HG02763 (cell line): Measurements from ENCODE around the gene RAB24.
A peak's percentile ranks its signal among the peaks of the same experiment; 100 is the strongest.
"Not testable (repeated sequence)": the region's sequence is repeated elsewhere in the genome, so short reads cannot be mapped to it uniquely, and the experiment has no call there.

Experiments used
- ATAC-seq: cut with Tn5 transposase; IDR thresholded peaks from one replicate; pipeline ENCODE4 v1.9.1; 2021; ENCODE audit warnings: mild to moderate bottlenecking, moderate library complexity; ENCODE audit not compliant: unreplicated experiment

Gene RAB24

GRCh38 chr5:177311723-177312648 lies 8.5 kb upstream of the RAB24 start, which contains the start of gene MXD3:
TSS of gene MXD3 (minus strand) at chr5:177311898. CDS start at chr5:177311830, 68 bp downstream.
- peak; percentile 76 for ATAC-seq

DNA sequence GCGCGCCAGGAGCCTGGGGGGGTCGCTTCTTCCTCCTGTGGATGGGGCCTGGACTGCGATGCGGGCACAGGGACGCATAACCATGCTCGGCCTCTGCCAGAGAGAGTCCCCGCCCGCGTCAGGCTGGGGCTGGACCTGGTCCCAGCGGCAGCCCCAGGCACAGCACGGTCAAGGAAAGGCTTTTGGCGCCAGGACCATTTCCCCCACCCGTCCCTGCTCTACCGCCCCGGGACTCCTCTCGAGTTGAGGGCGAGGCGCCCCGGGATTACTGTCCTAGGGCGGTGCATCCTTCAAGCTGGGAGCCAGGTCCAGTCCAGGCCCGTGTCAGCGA lies 7.8 kb upstream of the RAB24 start:
- ATAC-seq, result peak; percentile 1

GRCh38 chr5:177310757-177311391 lies 7.4 kb upstream of the RAB24 start:
- no peak for ATAC-seq

DNA sequence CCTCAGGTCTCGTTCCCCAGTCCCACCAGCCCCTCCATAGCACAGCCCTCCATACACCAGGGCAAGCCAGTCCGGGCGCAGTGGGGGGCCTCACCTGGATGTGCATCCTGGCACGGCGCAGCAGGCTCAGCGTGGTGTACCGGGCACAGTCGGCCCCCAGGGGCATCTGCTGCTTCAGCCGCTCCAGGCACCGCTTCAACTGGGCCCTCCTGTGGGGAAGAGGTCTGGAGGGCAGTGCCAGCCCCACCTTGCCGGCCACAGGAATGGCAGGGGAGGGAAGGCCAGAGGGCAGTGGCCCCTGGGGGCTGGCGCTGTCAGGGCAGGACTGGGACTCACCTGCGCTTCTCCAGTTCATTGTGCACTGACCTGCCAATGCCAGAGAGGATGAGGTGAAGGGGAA lies 6.8 kb upstream of the RAB24 start:
- ATAC-seq, result no peak

DNA sequence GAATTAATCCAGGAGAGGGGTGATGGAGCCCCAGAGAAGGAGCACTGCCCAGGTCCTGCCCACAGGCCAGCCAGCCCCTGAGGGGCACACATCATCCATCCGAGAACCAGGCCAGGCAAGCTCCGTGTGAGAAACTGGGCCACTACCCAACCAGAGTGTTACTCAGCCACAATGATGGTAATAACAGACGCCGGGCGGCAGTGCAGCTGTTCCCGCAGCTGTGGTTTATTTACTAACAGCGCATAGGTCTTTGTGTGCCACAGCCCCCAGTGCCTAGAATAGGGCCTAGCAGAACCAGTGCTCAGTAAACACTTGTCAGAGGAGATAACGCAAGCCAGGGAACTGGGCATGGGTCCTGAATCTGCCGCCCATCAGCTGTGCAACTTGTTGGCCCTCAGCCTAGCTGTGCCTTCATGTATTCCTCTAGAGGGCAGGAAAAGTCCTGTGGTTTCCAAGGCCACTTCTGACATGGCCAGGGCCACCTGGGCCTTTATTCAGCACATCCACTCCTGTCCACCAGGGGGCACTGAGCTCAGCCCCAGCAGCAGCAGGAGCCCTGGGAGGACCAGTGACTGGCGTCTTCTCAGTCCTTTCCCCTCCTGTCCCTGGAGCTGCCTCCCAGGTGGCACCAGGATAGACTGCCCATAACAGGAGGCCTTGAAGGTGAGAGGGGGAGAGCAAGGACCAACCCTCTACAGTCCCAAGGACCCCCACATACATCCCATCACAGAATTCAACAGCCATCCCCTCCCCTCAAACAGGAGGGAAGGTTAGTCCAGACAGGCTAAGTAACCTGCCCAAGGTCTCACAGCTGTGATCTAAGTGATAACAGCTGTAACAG lies 6.1 kb upstream of the RAB24 start:
- no peak for ATAC-seq

DNA sequence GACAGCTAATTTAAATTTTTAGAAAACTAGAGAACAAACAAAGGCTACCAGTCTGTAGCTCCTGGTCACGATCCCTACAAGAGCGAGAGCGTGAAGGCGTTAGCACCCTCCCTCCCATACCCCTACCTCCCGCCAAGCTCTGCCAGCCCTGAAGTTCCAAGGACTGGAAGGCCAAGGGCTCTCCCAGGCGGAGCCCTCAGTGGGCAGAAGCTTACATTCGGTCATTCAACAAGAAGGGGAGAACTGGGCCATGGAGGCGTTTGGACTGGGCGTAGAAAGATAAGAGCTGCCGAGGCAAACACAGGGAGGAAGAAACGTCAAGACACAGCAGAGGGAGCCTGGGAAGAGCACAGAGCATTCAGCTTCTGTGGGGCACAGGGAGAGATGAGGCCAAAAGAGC lies 5.2 kb upstream of the RAB24 start:
- no peak for ATAC-seq

GRCh38 chr5:177307544-177308363 lies 4.2 kb upstream of the RAB24 start:
- no peak for ATAC-seq

DNA sequence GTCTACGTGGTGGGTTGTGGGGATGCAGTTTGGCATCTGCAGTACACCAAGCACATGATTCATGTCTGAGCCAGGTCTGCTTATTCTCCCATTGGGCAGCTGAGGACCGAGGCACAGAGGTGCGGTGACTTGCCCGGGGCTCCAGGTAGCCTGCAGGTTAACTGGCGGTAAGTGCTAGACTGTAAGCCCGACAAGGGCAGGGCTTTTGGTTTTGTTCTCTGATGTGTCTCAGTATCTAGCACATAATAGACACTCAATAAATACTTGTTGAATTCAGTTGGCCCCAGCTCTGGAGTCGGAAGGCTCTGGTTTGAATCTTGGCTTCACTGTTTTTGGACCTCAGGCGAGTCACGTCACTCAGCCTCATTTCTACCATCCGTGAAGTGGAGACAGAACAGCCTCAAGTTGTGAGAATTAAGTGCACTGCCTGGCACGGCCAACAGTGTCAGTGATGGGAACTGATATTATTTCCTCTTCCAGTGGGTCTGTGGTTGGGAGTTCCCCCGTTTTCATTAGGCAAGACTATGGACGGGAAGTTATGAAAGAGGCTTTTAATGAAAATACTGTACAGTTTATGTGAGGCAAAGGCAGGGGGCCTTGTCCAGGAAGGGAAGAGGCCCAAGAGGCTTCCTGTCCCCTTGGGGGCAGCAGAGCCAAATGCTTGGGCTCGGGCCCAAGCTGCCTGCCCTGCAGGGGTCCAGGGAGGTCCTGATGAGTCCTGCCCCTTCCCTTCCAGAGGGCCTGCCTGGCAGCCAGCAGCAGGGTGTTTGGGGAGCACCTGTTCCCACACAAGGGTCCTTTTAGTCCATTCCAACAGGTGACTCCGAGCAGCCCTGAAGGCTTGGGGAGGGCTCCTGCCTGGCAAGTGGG lies 3.4 kb upstream of the RAB24 start:
- no peak for ATAC-seq

DNA sequence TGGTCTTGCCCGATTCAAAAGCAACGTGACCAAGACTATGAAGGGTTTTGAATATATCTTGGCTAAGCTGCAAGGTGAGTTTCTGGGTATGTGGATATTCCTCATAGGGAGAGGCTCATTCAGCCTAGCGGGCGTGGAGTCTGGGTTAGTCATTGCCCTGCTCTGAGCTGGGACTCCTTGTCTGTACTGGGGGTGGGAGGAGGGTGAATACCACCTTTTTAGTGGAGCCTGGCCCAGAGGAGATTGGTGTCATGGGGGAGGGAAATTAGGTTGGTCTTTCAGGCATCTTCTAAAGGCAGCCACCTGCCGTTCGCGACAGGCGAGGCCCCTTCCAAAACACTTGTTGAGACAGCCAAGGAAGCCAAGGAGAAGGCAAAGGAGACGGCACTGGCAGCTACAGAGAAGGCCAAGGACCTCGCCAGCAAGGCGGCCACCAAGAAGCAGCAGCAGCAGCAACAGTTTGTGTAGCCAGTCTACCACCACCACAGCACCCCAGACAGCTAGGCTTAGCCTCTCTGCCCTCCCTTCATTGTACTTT lies 2.7 kb upstream of the RAB24 start:
- ATAC-seq, result not testable (repeated sequence)

DNA sequence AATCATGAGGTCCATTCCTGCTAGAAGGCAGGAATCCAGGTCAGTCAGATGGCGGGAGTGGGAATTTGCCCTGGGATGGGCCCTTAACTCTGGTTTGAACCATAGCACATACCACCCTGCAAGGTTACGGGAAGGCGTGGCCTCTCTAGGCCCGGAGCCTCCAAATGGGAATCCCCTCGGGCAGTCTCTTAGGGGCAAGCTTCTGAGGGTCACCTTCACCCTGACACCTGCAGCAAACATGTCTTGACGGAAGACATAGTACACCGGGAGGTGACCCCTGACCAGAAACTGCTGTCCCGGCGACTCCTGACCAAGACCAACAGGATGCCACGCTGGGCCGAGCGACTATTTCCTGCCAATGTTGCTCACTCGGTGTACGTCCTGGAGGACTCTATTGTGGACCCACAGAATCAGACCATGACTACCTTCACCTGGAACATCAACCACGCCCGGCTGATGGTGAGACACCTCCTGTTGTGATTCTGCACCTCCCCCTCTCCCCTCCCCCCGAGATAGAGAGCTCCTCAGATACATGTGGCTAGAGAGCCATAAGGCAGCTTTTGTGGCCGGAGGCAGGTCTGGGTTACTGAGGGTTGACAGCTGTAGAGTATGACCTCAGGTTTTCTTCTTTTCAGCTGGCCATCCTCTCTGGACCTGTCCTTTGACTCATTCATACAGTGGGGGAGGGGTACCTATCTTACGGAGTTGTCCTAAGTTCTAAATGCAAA lies 1.0 kb upstream of the RAB24 start:
- no peak for ATAC-seq

GRCh38 chr5:177303925-177304391 lies 439 bp upstream of the RAB24 start:
- no peak for ATAC-seq

- no peak for ATAC-seq
Measured at GRCh38 chr5:177302354-177303110, 987 bp downstream of the RAB24 start.

- no peak for ATAC-seq
Measured at GRCh38 chr5:177301503-177302165, 1.9 kb downstream of the RAB24 start.

DNA sequence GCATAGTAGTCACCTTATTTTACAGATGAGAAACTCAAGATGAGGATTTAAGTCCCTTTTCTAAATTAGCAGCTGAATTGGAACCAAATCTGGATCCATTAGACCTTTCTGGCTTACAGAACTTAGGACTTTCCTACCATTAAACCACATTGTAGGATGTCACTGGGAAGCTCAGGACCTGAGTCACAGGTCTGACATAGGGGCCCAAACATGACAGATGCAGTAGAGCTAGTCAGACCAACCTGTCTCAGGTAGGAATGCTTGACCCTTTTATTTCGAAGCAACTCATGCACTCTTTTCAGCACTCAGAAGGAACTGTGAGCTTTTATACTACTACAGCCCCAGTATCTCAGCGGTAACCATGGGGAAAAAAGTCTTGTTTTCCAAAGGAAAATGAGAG lies 2.6 kb downstream of the RAB24 start:
- no peak for ATAC-seq

DNA sequence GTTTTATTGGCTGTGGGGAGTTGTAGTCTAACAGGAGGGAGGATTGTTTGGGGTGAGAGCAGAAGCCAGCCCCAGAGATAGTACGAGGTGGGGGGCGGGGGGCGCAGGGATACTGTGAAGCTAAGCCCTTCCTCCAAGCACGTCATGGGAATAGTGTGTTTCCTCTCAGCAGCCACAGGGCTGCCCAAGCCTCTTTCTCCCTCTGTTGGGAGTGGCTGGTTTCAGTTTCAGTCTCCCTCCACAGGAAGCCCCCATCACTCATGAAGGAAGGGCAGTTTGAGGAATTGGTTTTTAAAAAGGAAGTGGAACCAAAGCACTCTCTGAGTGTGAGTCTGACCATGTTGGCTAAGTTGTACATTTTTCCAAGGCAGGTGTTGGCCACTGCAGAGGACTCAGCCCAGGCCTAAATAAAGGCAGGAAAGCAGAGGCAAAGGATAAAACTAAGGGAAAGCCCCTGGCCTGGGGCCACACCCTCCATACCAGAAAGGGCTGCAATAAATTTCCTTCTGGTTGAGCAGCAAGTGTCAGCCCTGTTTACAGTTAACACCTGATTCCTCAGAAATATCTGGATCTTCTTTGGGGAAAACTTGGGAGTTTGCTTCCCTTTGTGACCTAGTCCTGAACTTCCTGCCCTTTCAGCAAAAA lies 3.2 kb downstream of the RAB24 start:
- ATAC-seq, result peak; percentile 40

- no peak for ATAC-seq
Measured at GRCh38 chr5:177299697-177300096, 3.8 kb downstream of the RAB24 start.

- ATAC-seq, result no peak
Measured at GRCh38 chr5:177297922-177298321, 5.6 kb downstream of the RAB24 start.
